ENCODE data around the gene ARAP1.

ARAP1 gene

DNA sequence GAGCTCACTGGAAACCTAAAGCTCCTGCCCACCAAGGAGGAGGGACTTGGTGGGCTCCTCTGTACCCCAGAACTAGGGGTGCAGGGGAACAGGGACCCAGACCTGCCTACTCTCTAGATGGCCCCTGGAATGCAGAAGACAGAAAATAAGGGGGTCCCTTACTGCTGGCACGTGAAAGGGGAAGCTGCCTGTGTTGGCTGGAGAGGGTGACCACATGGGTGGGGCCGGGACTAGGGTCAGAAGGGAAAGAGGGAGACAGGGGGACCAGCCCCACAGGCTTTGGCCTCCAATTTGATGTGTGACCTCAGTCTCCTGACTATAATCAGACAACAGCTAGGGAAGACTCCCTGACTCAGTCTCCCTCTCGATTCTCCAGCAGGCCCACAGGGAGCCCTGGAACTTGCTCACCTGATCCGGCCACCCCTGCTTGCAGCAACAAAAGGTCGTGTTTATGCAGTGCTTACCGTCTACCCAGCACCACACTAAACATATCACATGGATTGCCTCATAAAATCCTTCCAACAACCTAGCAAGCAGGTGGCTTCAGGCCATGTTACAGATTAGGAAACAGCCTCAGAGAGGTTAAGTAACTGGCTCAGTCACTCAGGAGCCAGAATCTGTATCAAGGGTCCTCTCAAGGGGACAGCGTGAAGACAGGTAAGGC lies 10.2 kb downstream of the ARAP1 start:
- DNase-seq = no peak

DNA sequence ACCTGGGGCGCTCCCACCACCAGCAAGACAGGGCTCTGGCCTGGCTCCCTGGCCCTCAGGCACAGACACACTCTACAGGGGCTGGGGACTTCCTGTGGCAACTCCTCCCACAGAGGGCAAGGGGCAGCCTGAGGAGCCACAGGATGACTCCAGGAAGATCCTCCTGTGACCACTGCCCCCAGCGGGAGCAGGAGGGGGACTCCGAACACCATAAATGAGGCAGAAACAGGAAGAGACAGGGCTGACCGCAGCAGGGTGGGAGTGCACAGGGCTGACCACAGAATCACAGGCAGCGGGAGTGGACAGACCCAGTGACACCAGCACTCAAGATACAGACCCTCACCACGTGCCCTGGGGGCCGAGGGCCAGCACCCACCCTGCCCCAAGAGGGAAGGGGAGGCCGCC lies 10.8 kb downstream of the ARAP1 start:
- DNase-seq = no peak

DNA sequence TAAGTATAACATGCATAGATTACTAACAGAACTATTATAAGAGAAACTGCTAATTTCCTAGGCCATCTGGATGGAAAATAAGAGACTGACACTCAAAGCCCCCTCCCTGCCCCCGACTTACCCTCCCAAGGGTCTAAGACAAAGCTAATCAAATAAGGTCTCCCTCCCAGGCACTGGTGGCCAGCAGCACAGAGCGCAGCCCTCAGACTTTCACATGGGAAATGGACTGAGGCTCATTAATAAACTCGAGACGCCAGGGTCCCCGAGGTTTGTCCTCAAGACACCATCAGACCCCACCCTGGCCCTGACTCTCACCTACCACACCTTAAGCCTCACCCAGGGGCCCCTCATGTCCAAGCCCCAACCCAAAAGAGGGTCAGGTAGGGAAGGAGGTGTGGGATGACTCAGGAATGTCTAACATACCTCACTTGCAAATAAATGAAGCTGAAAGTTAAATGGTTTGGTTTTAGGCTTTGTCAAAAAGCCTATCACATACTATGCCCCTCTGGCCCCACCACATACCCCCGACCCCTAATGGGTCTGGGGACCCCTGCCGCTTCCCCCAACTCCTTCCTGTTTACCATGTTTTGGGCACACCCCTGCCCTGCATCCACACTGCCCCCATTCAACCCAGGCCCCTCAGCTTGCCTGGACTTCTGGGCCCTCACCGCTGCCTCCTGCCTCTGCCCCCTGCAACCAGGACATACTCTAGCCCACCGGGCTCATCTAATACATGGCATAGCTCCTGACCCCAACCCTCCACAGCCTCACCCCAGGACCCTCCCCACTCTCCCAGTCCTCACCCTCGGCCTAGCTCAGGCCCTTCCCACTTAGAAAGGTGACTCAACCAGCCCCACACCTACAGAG lies 11.4 kb downstream of the ARAP1 start:
- DNase-seq = no peak

DNA sequence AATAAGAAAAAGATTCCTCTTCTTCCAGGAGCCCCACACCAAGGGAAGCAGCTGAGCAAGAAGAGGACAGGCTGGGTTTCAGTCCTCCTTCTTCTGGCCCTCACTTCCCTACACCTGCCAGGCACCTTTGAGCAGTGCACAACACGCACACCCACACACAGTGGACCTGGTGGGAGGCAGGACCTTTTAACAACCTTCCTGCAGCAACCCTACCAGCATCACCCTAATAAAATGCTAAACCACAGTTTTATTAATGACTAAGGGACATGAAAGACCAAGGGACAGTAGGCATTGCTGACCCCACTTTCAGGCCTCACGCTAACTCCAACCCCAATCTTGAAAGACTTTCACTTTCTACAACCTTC lies 12.2 kb downstream of the ARAP1 start:
- no peak for DNase-seq

DNA sequence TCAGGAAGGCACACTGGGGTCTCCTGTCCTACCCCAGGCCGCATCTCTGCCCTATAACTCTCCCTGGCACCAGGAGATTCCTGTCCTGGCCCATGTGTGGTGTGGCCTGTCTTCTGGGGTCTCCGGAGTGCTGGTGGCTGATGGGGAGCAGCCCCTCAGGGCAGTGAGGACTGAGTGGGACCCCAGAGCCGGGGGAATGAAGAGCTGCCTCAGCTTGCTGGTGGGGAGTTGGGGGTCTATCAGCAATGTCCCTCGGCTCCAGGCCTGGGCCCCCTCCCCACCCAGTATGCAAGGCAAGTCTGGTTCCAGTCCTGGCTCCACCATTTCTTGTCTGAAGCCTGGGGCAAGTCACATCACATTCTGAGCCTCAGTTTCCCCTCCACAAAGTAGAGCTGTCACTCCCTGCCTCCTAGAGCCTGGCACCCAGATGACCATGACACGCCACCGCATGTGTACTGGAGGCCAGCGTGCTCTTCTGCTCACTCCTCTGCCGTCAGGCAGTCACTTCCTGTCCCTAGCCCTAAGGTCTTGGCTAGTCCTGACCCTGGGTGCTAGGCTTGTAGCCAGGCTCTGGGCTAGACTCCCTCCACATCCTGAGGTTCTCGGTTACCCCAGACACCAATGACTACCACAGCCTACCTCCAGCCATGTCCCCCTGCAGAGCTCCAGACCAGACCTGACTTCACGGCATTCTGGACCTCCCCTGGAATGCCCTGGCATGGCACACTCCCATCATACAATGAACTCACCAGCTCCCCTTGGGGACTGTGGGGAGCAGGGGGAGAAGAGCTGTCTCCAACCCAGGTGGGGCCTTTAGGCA lies 12.8 kb downstream of the ARAP1 start:
- no peak for DNase-seq

DNA sequence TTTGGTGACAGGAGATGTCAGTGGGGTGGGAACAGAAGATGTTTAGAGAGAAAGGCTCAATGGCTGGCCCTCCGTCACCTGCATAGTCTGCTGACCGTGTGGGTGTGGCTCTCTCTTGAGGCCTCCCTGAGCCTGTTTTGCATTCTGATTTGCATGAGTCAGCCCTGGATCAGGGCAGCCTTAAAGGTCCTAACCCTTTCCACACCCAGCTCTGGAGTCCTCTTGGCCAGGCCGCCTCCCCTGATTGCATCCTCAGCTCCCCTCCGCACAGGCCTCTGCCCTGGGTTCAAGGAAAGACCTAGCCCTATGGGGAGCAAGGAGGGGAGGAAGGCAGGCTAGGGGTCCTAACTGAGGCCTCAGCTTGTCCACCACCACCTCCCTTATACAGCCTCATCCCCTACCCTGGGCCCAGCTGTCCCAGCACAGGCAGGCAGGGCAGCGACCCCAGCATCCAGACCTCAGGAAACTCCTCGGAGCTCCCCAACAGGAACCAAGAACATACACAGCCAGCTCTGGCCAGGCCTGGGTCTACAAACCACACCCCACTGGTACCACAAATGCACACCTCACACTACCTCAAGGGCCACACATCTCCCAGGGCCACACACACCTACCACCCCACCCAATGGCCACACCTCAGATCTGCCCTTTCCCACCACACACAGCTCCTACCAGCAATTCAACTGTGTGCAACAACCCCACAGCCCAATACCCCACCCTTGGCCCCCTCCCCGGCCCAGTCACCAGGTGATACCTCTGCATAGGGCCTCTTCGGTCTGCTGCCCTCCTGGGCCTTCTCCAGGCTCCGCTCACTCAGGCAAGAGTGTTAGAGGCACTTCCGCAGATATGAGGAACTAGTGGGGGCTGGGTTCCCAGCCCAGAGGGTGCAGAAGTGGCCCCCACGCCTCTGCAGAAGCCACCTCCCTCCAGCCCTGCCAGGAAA lies 13.7 kb downstream of the ARAP1 start:
- no peak for DNase-seq

DNA sequence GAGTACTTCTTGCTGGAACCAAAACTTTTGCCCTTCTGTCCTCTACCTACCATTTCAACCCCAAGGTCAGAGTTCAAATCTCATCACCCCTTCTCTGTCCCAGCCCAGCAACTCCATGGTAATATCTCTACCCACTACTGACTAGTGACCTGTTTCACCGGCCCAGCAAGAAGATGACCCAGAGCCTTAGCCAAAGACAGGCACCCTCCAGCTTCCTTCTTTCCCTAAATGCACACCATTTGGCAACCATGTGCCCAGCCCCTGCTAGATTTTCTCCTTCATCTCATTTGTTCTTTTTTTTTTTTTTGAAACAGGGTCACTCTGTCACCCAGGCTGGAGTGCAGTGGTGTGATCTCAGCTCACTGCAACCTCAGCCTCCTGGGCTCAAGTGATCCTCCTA lies 14.9 kb downstream of the ARAP1 start:
- no peak for DNase-seq

DNA sequence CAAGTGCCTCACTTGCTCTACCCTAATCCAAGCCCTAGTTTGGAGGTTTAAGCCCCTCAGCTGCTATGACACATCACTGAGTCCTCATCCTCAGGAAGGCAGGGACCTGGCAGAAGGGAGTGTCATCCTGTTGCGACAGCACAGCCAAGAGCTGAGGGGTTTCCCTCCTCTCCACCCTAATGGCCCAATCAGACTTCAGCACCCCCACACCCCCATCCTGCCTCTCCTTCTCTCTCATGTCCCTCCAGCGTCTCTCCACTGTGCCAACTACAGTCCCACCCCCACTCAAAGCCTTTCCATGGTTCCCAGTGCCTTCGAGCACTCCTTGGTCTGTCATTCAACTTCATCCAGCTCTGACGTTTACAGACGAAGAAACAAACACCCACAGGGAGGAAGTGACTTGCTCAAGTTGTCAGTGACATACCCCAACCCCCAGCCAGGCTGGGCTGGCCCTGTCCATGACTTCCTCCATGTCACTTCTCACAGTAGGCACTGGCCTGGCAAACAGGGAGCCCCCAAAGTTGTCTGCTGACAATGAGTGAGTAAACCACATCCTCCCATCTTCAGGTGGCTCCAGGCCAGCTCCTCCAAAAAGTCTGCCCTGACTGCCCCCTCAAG lies 15.6 kb downstream of the ARAP1 start:
- peak; percentile 75 for DNase-seq

DNA sequence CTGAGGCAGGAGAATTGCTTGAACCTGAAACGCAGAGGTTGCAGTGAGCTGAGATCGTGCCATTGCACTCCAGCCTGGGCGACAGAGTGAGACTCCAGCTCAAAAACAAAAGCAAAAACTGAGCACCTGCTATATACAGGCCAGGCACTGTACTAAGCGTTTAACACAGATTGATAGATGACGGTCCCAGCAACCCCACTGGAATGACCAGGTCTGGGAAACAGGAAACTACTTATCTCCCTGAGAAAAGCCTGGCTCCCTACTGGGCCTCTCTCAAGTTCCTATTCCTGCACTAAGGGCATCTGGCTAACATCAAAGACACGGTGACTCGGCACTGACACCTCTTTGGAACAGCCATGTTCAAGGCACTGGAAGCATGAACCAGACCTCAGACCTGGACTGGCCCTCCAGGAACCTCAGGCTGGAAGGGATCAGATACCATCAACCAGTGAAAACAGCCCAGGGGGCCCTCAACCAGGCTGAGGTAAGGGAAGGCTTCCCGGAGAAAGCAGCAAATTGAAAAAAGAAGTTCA lies 16.6 kb downstream of the ARAP1 start:
- DNase-seq = no peak

DNA sequence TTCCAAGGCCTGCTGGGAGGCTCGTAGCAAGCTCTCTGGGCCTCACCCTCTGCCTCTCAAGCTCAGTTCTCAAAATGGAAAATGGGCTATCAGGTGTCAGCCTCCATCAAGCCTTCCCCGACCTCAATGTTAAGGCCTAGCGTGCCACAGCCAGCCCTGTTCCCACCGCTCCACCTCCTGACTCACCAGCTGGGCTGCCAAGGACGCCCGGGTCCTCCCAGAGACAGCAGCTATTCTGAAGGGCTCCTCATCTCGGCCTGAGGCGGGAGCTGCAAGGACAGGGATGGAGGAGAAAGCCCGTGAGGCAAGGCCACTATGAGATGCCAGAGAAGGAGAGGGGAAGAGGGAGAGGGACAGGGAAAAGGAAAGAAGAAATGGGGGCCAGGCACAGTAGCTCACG lies 19.9 kb downstream of the ARAP1 start:
- DNase-seq = no peak

DNA sequence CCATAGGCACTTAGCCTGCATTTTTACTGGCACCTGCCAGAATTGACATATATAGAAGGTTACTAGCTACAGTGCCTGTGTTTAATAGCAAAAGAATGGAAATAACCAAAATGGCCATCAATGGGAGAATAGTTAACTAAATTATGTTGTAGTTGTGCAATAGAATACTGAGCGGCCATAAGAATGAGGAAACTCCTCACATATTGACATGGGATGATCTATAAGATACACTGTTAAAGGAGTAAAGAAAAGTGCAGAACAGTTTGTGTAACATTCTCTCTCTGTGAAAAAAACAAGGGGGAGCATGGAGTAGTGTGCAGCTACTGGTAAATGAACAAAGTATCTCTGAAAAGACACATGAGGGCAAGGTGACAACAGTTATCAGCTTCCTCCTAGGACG lies 21.5 kb downstream of the ARAP1 start:
- no peak for DNase-seq

DNA sequence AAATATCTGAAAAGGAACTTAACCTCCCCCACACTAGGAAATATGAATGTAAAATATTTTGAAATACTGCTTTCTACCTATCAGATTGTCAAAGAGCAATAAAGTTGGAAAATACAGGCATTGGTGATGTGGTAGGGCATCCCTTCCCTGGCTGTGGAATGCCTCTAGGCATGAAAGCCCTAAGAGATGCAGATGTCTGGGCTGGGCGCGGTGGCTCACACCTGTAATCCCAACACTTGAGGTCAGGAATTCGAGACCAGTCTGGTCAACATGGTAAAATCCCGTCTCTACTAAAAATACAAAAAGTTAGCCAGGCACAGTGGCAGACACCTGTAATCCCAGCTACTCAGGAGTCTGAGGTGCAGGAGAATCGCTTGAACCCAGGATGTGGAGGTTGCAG lies 22.0 kb downstream of the ARAP1 start:
- no peak for DNase-seq

DNA sequence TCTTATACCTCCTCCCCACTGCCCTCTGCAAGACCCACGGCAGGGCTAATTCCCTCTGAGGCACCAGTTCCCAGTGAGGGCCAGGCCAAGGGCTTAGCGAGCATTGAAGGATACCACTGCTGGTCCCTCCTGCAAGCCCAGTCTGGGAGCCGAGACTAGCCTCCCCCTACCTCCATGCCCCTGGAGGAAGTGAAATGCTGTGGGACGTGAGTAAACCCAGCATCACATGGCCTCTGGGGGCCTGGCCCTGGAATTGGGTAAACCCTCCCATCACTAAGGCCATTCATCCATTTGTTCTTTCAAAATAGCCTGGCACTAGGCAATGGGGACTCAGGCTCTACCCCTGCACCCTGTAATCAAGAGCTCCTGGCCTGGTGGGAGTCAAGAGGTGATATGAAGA lies 24.7 kb downstream of the ARAP1 start:
- no peak for DNase-seq

DNA sequence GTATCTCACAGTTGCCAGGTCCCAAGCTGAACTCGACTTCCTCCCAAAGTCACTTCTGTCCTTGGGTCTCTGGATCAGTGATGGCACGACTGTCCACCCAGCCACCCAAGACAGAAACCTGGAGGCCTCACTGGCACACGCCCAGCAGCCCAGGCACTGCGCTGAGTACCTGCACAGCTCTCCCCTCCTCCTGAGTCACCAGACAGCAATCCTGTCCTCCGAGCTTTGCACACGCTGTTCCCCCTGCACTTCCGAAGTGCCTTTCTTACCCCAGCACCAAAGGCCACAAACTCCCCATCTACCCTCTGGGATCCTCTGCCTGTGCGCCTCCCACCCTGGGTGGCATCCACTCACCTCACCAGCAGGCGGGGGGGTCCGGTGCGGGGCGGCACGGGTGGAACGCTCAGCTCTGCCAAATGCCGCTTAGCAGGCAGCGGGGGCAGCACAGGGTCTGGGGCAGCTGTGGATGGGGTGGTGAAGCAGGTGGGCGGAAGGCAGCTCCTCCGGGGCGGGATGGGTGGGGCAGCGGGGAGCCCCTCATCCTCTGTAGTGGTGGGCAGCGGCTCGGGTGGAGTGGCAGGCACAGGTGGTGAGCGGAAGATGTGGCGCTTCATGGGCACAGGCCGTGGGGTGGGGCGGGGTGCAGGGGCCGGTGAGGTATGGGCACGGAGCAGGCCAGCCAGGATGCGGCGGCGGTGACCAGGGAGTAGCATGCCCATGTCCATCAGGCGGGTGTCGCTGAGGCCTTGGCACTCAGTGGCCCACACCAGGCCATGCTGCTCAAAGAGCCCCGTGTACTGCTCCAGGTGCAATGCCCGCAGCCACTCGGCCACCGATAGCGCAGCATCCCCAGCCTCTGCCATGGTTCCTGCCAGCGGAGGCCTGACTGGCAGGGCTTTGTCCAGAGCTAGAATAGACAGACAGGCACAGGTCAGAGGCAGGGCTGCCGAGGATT lies 25.7 kb downstream of the ARAP1 start:
- no peak for DNase-seq

DNA sequence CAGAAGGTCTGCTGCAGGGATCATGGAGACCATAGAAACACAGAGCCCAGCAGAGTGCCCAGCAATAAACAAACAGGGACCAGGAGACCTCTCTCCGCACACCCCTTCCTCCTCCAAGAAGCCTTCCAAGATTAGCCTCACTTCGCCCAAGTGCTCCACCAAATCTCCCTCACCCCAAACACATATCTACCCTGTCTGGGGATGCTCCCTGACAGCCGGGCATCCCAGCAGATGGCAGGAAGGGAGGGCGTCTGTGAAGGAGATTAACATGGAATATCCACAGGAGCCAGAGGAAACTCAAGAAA lies 26.5 kb downstream of the ARAP1 start:
- DNase-seq = no peak

DNA sequence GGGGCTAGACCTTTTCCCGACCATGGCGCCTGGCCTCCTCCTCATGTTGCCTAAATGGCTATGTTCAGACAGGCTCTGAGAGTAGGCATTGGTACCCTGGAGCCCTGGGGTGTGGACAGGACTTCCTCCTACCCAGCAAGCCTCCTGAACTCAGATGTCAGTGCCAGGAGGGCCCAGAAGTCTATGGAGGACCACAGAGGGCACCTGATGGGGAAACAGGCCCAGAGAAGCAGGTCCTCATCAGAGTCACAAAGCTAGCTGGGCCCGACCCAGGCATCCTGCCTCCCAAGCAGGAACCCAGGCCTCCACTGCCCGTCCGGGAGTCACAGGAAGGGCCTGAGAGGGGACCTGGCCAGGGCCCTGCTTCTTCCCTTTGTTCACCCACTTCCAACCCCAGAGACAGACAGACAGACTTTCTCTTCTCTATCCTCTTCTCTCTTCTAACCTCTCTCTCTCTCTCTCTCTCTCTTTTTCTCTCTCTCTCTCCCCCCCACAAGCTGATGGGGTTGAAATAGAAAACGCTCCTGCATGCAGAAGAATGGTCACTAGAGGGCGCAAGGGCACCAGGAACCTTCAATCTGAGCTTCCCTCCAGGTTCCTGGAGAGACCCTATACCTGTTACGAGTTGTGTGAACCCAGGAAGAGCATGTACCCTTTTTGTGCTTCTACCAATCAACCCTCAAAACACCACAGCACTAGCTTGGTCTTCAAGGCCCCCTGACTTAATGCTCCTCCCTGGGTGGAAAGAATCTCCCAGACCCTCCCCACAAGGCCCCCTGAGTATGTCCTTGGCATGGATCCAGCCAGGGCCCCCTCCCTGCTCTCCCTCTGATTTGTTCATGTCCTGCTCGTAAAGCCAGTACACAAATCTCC lies 27.1 kb downstream of the ARAP1 start:
- peak; percentile 89 for DNase-seq

DNA sequence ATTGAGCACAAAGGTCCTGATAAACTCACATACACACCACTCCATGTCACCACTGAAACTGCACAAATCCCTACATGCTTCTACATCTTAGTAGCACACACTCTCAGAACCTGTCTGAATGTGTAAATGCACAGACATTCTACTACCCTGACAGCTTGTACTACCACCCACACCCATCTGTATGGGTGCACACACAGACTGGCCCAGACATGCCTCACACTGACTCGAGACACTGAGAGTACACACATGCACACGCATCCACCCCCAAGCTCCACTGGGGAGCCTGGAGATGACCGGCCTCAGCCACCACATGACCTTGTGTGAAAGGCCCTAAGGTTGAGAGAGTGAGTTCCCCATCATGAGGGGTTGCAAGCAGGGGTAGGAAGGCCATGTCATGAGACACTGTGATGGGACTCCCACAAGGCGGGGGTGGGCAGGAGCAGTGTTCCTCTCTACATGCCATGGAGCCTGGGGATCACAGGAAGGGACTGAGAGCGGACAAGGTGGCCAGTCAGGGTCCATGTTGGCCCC lies 28.1 kb downstream of the ARAP1 start:
- DNase-seq = no peak

DNA sequence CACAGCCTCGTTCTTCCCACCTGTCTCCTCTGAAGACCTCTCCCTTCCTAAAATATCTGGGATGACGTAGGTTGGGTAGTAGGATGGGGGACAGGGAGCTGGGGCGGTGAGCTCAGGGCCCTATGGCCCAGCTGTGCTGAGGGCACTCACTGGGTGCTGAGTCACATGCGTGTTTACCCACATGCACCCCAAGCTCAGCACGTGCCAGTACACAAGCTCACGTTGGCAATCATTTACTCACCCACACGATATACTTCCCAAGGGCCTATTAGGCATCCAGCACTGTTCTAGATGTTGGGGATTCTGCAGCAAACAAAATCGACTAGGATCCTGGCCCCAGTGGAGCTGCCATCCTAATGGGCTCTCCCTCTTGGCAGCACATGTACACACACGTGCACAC lies 28.7 kb downstream of the ARAP1 start:
- DNase-seq = no peak

DNA sequence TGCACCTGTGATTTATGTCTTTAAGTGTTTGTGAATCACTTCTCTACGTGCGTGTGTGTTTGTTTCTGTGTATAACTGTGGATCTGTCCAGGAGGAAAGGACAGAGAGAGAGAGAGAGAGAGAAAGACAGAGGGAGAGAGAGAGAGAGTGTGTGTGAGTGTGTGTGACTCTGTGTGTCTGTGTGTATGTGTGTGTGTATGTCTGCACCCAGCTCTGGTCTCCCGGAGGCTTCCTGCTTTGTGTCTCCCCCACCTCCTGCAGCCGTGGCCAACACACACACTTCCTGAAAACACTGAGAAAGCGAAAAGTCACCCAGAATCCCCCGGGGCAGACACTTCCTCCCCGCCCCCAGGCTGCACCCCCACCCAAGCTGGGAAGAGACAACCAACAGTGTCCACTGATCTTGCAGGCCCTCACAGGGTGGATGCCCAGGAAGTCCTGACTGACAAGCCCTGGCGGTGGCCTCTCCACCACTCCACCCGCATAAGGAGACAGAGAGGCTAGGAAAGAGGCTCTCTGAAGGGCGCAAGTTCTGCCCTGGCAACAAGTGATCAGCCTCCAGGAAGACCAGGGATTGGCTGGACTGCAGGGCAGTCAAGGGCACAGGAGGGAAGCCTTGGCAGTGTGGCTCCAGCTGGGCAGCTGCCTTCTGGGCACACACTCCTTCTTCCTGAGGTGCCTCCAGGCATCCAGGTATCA lies 30.0 kb downstream of the ARAP1 start:
- peak; percentile 91 for DNase-seq
